Liver (tissue), 9 donors: ENCODE measurements around the gene IGLL5. TPM values are rescaled to one million over a fixed set of nuclear protein-coding genes. Genes with fewer than 3 reads are reported as not detected.

ENCODE experiments used
- DNase-seq: peaks from one replicate; pipeline ENCODE4 v3.0.0-alpha.2; 2017; ENCODE audit warnings: low spot score
- H3K27ac ChIP-seq, 2 donors: one replicate each; pipeline ENCODE4 v1.7.0; 2013; ENCODE audit warnings: inconsistent platforms in 2 of 2, low read length in 2 of 2, control low read depth in 1 of 2, low read depth in 1 of 2, mild to moderate bottlenecking in 1 of 2
- H3K27me3 ChIP-seq, 4 donors: one replicate each; pipeline versions ENCODE4 v1.6.1 to v1.7.0; 2013; ENCODE audit warnings: low read length in 3 of 4, inconsistent platforms in 1 of 4, mild to moderate bottlenecking in 1 of 4, moderate library complexity in 1 of 4; ENCODE audit not compliant: control insufficient read depth in 4 of 4, insufficient read depth in 4 of 4
- H3K36me3 ChIP-seq, 4 donors: one replicate each; pipeline versions ENCODE4 v1.6.1 to v1.7.0; 2013; ENCODE audit warnings: low read length in 3 of 4, mild to moderate bottlenecking in 3 of 4, low read depth in 1 of 4, moderate library complexity in 1 of 4; ENCODE audit not compliant: control insufficient read depth in 4 of 4, insufficient read depth in 3 of 4
- H3K4me1 ChIP-seq, 4 donors: one replicate each; pipeline versions ENCODE4 v1.6.1 to v1.7.0; 2013; ENCODE audit warnings: low read length in 3 of 4, mild to moderate bottlenecking in 3 of 4, moderate library complexity in 1 of 4; ENCODE audit not compliant: control insufficient read depth in 4 of 4, insufficient read depth in 4 of 4
- H3K4me3 ChIP-seq, 3 donors: one replicate each; pipeline versions ENCODE4 v1.6.1 to v1.7.0; 2013; ENCODE audit warnings: low read length in 3 of 3, control low read depth in 1 of 3, low read depth in 1 of 3, mild to moderate bottlenecking in 1 of 3
- H3K9ac ChIP-seq, 2 donors: one replicate each; pipeline ENCODE4 v1.7.0; 2013; ENCODE audit warnings: low read length in 2 of 2, mild to moderate bottlenecking in 2 of 2, moderate library complexity in 2 of 2, control low read depth in 1 of 2, low read depth in 1 of 2
- H3K9me3 ChIP-seq, 4 donors: one replicate each; pipeline versions ENCODE4 v1.6.1 to v1.7.0; 2013; ENCODE audit warnings: low read length in 3 of 4; ENCODE audit not compliant: control insufficient read depth in 4 of 4
- ATF3 ChIP-seq: IDR thresholded peaks from 2 replicates; pipeline ENCODE4 v1.6.1; 2016; ENCODE audit warnings: antibody characterized with exemption
- EGR1 ChIP-seq, 2 donors: IDR thresholded peaks; 2 replicates each; pipeline ENCODE4 v1.6.1; 2016 to 2018; ENCODE audit warnings: antibody characterized with exemption in 2 of 2, low read depth in 2 of 2
- FOXA1 ChIP-seq: IDR thresholded peaks from 2 replicates; pipeline ENCODE4 v1.6.1; 2016; ENCODE audit warnings: antibody characterized with exemption
- GABPA ChIP-seq, 2 donors: IDR thresholded peaks in 1 of 2; conservative IDR thresholded peaks in 1 of 2; 2 replicates each; pipeline ENCODE4 v1.6.1; 2016; ENCODE audit warnings: antibody characterized with exemption in 2 of 2, mild to moderate bottlenecking in 1 of 2, moderate library complexity in 1 of 2
- HNF4A ChIP-seq, 2 donors: conservative IDR thresholded peaks; 2 replicates each; pipeline ENCODE4 v1.6.1; 2016; ENCODE audit warnings: antibody characterized with exemption in 2 of 2, mild to moderate bottlenecking in 2 of 2
- HNF4G ChIP-seq: IDR thresholded peaks from 2 replicates; pipeline ENCODE4 v1.6.1; 2016; ENCODE audit warnings: antibody characterized with exemption
- JUND ChIP-seq, 2 donors: IDR thresholded peaks; 2 replicates each; pipeline ENCODE4 v1.6.1; 2016; ENCODE audit warnings: antibody characterized with exemption in 2 of 2
- MAX ChIP-seq: IDR thresholded peaks from 2 replicates; pipeline ENCODE4 v1.6.1; 2016; ENCODE audit warnings: antibody characterized with exemption
- NR2F2 ChIP-seq: IDR thresholded peaks from 2 replicates; pipeline ENCODE4 v1.6.1; 2016; ENCODE audit warnings: antibody characterized with exemption
- RAD21 ChIP-seq, 2 donors: IDR thresholded peaks; 2 replicates each; pipeline ENCODE4 v1.6.1; 2016; ENCODE audit warnings: antibody characterized with exemption in 2 of 2, mild to moderate bottlenecking in 2 of 2
- REST ChIP-seq: IDR thresholded peaks from 2 replicates; pipeline ENCODE4 v1.6.1; 2016; ENCODE audit warnings: antibody characterized with exemption, mild to moderate bottlenecking
- RXRA ChIP-seq, 2 donors: IDR thresholded peaks; 2 replicates each; pipeline ENCODE4 v1.6.1; 2017 to 2018; ENCODE audit warnings: antibody characterized with exemption in 2 of 2, mild to moderate bottlenecking in 1 of 2
- SP1 ChIP-seq: IDR thresholded peaks from 2 replicates; pipeline ENCODE4 v1.6.1; 2018; ENCODE audit warnings: antibody characterized with exemption, mild to moderate bottlenecking
- TAF1 ChIP-seq: conservative IDR thresholded peaks from 2 replicates; pipeline ENCODE4 v1.6.1; 2016; ENCODE audit warnings: antibody characterized with exemption, mild to moderate bottlenecking
- YY1 ChIP-seq: IDR thresholded peaks from 2 replicates; pipeline ENCODE4 v1.6.1; 2016; ENCODE audit warnings: antibody characterized with exemption, mild to moderate bottlenecking
- ZBTB33 ChIP-seq: IDR thresholded peaks from 2 replicates; pipeline ENCODE4 v1.6.1; 2016; ENCODE audit warnings: antibody characterized with exemption
- WGBS: extraction: QIAGEN DNeasy Blood & Tissue Kit; methylation state at CpG from one replicate; pipeline ENCODE4 v1.1.7; 2013; 5-methylcytosine and 5-hydroxymethylcytosine counted together
- polyA plus RNA-seq, 2 donors: library from polyadenylated mRNA; stranded (reverse) in 1 of 2; unstranded in 1 of 2; fragments of 200-250 nt in 1 of 2; fragments of >200 nt in 1 of 2; fragmentation: Nextera tagmentation in 1 of 2; extraction: Ambion mirVana in 1 of 2; gene quantifications; one replicate each; pipeline versions ENCODE4 v1.2.1 to v1.2.3, GENCODE V29; 2013 to 2015
- total RNA-seq, 2 donors: library from RNA; depleted of rRNA; stranded (reverse); fragments of >200 nt; gene quantifications; one replicate each; pipeline ENCODE4 v1.2.3, GENCODE V29; 2014
- TF ChIP-seq, protein P1 (sequence below): fragments of 150-350 bp; IDR thresholded peaks from 2 replicates; pipeline ENCODE4 v1.5.1; 2017; ENCODE audit warnings: improper control_type of control experiment, low read depth, low read length; ENCODE audit not compliant: missing input control
- donor health status: healthy.
- donor health status: healthy.
- donor health status: healthy.
- donor health status: healthy.
- donor health status: healthy.

IGLL5 gene
- total and polyA plus RNA-seq, 4 donors = 1.3 to 13.4 (median 3.4) TPM

- Histone ChIP-seq H3K4me1 (no peaks in the 10 kb centered on the region), H3K36me3 (no peaks in the 10 kb centered on the region), H3K27me3 (peaks cover 0 to 3% (median 0%) of the 10 kb centered on the region in 4 donors), H3K27ac (no peak overlapping the region), H3K4me3 (no peak overlapping the region), H3K9me3 (no peaks in the 10 kb centered on the region), H3K9ac (no peak overlapping the region)
- DNase-seq = no peak
- TF ChIP-seq REST = no peak
- no peak for TF ChIP-seq YY1
- TF ChIP-seq JUND (IDR thresholded peaks at IDR 0.05) = no peak
- no peak for TF ChIP-seq TAF1
- TF ChIP-seq MAX = no peak
- no peak for TF ChIP-seq EGR1 (IDR thresholded peaks at IDR 0.05; ENCODE audit: low read depth in 2 of 2)
These were observed 2.5 kb downstream of the IGLL5 start for GRCh38 chr22:22890085-22890484.

GRCh38 chr22:22891139-22891621 lies 3.6 kb downstream of the IGLL5 start:
- H3K36me3 ChIP-seq = no peaks in the 10 kb centered on the region
- no peak overlapping the region for H3K9ac ChIP-seq
- WGBS = 86% methylated on average over 3 of the region's 3 CpGs
- no peaks in the 10 kb centered on the region for H3K9me3 ChIP-seq
- H3K4me1 ChIP-seq = no peaks in the 10 kb centered on the region
- no peak overlapping the region for H3K27ac ChIP-seq
- H3K4me3 ChIP-seq = no peak overlapping the region
- TF ChIP-seq, protein P1, sequence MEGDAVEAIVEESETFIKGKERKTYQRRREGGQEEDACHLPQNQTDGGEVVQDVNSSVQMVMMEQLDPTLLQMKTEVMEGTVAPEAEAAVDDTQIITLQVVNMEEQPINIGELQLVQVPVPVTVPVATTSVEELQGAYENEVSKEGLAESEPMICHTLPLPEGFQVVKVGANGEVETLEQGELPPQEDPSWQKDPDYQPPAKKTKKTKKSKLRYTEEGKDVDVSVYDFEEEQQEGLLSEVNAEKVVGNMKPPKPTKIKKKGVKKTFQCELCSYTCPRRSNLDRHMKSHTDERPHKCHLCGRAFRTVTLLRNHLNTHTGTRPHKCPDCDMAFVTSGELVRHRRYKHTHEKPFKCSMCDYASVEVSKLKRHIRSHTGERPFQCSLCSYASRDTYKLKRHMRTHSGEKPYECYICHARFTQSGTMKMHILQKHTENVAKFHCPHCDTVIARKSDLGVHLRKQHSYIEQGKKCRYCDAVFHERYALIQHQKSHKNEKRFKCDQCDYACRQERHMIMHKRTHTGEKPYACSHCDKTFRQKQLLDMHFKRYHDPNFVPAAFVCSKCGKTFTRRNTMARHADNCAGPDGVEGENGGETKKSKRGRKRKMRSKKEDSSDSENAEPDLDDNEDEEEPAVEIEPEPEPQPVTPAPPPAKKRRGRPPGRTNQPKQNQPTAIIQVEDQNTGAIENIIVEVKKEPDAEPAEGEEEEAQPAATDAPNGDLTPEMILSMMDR = no peak
- TF ChIP-seq FOXA1 = no peak
- no peak for TF ChIP-seq HNF4A (conservative IDR thresholded peaks at IDR 0.05)
- no peak for TF ChIP-seq YY1
- TF ChIP-seq JUND (IDR thresholded peaks at IDR 0.05) = no peak
- no peak for TF ChIP-seq RXRA (IDR thresholded peaks at IDR 0.05)
- no peak for TF ChIP-seq ZBTB33
- TF ChIP-seq NR2F2 = no peak
- TF ChIP-seq REST = no peak
- no peak for TF ChIP-seq ATF3
- no peak for TF ChIP-seq TAF1
- no peak for TF ChIP-seq MAX
- no peak for TF ChIP-seq HNF4G
- no peak for TF ChIP-seq SP1
- no peak for TF ChIP-seq EGR1 (IDR thresholded peaks at IDR 0.05; ENCODE audit: low read depth in 2 of 2)
- TF ChIP-seq GABPA (IDR thresholded peaks at IDR 0.05 in 1 of 2, conservative IDR thresholded peaks at IDR 0.05 in 1 of 2) = no peak
- TF ChIP-seq RAD21 (IDR thresholded peaks at IDR 0.05) = no peak
- DNase-seq = no peak
- peaks cover 0 to 3% (median 0%) of the 10 kb centered on the region in 4 donors for H3K27me3 ChIP-seq
